GM18909 (cell line): ENCODE results near the gene TAS2R10.
"Not testable (repeated sequence)": the region's sequence is repeated elsewhere in the genome, so short reads cannot be mapped to it uniquely, and the experiment has no call there.

Experiments
- ATAC-seq: cut with Tn5 transposase; IDR thresholded peaks from one replicate; pipeline ENCODE4 v1.9.1; 2021; ENCODE audit warnings: mild to moderate bottlenecking; ENCODE audit not compliant: unreplicated experiment, poor library complexity

TAS2R10 gene

DNA sequence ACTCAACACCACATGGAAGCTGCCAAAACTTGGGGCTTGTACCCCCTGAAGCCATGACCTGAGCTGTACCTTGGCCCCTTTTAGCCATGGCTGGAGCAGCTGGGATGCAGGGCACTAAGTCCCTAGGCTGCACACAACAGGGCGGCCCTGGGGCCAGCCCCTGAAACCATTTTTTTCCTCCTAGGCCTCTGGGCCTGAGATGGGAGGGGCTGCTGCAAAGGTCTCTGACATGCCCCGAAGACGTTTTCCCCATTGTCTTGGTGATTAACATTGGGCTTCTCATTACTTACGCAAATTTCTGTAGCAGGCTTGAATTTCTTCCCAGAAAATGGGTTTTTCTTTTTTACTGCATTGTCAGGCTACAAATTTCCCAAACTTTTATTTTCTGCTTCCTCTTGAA, 34.4 kb downstream of the TAS2R10 start:
- ATAC-seq: not testable (repeated sequence)

DNA sequence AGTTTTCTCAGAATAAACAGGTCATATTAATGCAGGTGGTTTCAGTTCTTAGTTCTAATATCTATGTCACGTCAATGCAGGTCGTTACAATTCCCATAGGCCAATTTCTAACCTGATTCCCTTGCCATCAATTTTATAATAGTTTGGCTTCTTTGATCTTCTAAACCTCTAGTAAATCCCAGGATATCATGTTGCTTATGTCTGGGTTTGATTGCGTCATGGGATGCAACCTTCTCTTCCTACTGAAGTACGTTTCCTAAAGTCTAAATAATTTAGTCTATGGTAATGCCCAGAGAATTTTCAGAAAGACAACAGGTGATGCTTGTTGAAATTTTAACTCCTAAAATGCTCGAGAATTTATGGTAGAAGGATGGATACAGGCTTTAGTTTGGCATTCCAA, 42.9 kb downstream of the TAS2R10 start:
- ATAC-seq: no peak

- no peak for ATAC-seq
These were observed 47.1 kb downstream of the TAS2R10 start for GRCh38 chr12:10779103-10779502.
